Left lung (tissue), 10 donors: ENCODE results near the gene APOA4. TPM values are rescaled to one million over a fixed set of nuclear protein-coding genes. Genes with fewer than 3 reads are reported as not detected.

Experiments
- ATAC-seq: fragments of 200-7000 bp; cut with Tn5 transposase; one replicate; pipeline ENCODE4 v1.9.1; 2020; ENCODE audit warnings: moderate library complexity
- DNase-seq, 4 donors: peaks; one replicate each; pipeline ENCODE4 v3.0.0-alpha.2; 2013 to 2020
- H3K27ac ChIP-seq, 2 donors: fragments of 200-600 bp; sonication (generic) in 1 of 2; one replicate each; pipeline versions ENCODE4 v1.5.0 to v1.8.0; 2020 to 2021
- H3K27me3 ChIP-seq, 2 donors: fragments of 200-600 bp; sonication (generic) in 1 of 2; one replicate each; pipeline versions ENCODE4 v1.5.0 to v1.8.0; 2020 to 2021
- H3K36me3 ChIP-seq, 2 donors: fragments of 200-600 bp; sonication (generic) in 1 of 2; one replicate each; pipeline versions ENCODE4 v1.5.0 to v1.8.0; 2020 to 2021
- H3K4me1 ChIP-seq, 2 donors: fragments of 200-600 bp; one replicate each; pipeline ENCODE4 v1.8.0; 2021
- H3K4me3 ChIP-seq, 2 donors: fragments of 200-600 bp; sonication (generic) in 1 of 2; one replicate each; pipeline versions ENCODE4 v1.5.0 to v1.8.0; 2020 to 2021; ENCODE audit warnings: mild to moderate bottlenecking in 1 of 2
- H3K9me3 ChIP-seq, 2 donors: fragments of 200-600 bp; sonication (generic) in 1 of 2; one replicate each; pipeline versions ENCODE4 v1.5.0 to v1.8.0; 2020 to 2021
- CTCF ChIP-seq, 2 donors: fragments of 200-600 bp; sonication (generic) in 1 of 2; IDR thresholded peaks; one replicate each; pipeline versions ENCODE4 v1.5.0 to v1.8.0; 2021; ENCODE audit warnings: antibody characterized with exemption in 2 of 2
- intact Hi-C, 2 donors: fragments of 100-400 bp; cut with DNase I; formaldehyde crosslinking; loops; one replicate each; pipeline versions ENCODE4 v1.11.2 to v1.14.2; 2022
- polyA plus RNA-seq, 6 donors: library from polyadenylated mRNA; unstranded; fragments of 120-200 nt; gene quantifications; one replicate each; pipeline ENCODE4 v1.2.1, GENCODE V29; 2013; ENCODE audit not compliant: insufficient read length in 6 of 6
- total RNA-seq, 2 donors: library from RNA; stranded (reverse); fragmentation: NEBNext Ultra II Directional; extraction: Animal tissue kit (Norgen Biotek cat#: 25700); gene quantifications; one replicate each; pipeline ENCODE4 v1.2.1, GENCODE V29; 2021
- donor health status: DM: no; HTN: yes; CAD: no.
- donor health status: DM: no; HTN: no; CAD: no.

APOA4 gene
- total and polyA plus RNA-seq, 8 donors, result not detected

GRCh38 chr11:116778556-116778955, 44.5 kb downstream of the APOA4 start:
- DNase-seq (no peak), ATAC-seq (no peak)
- Histone ChIP-seq H3K4me3 (no peak overlapping the region), H3K36me3 (peaks cover 0 to 78% of the 10 kb centered on the region in 2 donors), H3K9me3 (no peaks in the 10 kb centered on the region), H3K27ac (no peak overlapping the region), H3K4me1 (peaks cover 0 to 6% of the 10 kb centered on the region in 2 donors), H3K27me3 (no peaks in the 10 kb centered on the region)
- no peak for TF ChIP-seq CTCF (IDR thresholded peaks at IDR 0.05)
- intact Hi-C loops, result no loop called here

GRCh38 chr11:116777056-116777455, 46.0 kb downstream of the APOA4 start:
- H3K27ac ChIP-seq, result no peak overlapping the region
- intact Hi-C loops, result no loop called here
- TF ChIP-seq CTCF (IDR thresholded peaks at IDR 0.05), result no peak
- ATAC-seq (no peak), DNase-seq (no peak)
- no peaks in the 10 kb centered on the region for H3K9me3 ChIP-seq
- H3K4me3 ChIP-seq, result no peak overlapping the region
- no peaks in the 10 kb centered on the region for H3K27me3 ChIP-seq
- peaks cover 0 to 10% of the 10 kb centered on the region in 2 donors for H3K4me1 ChIP-seq
- H3K36me3 ChIP-seq, result peaks cover 0 to 63% of the 10 kb centered on the region in 2 donors

GRCh38 chr11:116776522-116776984, 46.6 kb downstream of the APOA4 start:
- ATAC-seq (no peak), DNase-seq (no peak)
- no peak for TF ChIP-seq CTCF (IDR thresholded peaks at IDR 0.05)
- no peaks in the 10 kb centered on the region for H3K27me3 ChIP-seq
- no peak overlapping the region for H3K27ac ChIP-seq
- H3K9me3 ChIP-seq, result no peaks in the 10 kb centered on the region
- intact Hi-C loops, result no loop called here
- H3K4me1 ChIP-seq, result peaks cover 5 to 15% of the 10 kb centered on the region in 2 donors
- H3K36me3 ChIP-seq, result peaks cover 0 to 58% of the 10 kb centered on the region in 2 donors
- no peak overlapping the region for H3K4me3 ChIP-seq

DNA sequence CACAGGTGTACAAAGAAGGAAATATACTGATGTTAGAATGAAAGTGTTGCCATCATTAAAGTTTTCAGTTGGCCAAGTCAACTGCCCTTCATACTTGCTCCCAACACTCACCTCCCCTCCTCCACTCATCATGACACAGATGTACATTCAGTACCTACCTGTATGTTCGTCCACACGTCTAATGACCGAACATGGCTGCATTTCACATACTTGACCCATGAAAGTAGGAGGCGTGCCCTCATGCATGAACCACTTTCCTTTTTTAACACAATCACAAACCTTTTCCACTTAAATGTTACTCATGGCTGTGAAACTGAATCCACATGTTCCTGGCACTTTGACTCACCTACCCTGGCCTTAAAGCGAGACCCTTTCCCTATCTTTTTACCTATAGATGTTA, 47.1 kb downstream of the APOA4 start:
- H3K4me1 ChIP-seq, result peaks cover 6 to 21% of the 10 kb centered on the region in 2 donors
- H3K27me3 ChIP-seq, result no peaks in the 10 kb centered on the region
- H3K36me3 ChIP-seq, result peaks cover 0 to 52% of the 10 kb centered on the region in 2 donors
- DNase-seq (no peak), ATAC-seq (no peak)
- intact Hi-C loops, result no loop called here
- H3K9me3 ChIP-seq, result no peaks in the 10 kb centered on the region
- H3K4me3 ChIP-seq, result no peak overlapping the region
- H3K27ac ChIP-seq, result no peak overlapping the region
- TF ChIP-seq CTCF (IDR thresholded peaks at IDR 0.05), result no peak

DNA sequence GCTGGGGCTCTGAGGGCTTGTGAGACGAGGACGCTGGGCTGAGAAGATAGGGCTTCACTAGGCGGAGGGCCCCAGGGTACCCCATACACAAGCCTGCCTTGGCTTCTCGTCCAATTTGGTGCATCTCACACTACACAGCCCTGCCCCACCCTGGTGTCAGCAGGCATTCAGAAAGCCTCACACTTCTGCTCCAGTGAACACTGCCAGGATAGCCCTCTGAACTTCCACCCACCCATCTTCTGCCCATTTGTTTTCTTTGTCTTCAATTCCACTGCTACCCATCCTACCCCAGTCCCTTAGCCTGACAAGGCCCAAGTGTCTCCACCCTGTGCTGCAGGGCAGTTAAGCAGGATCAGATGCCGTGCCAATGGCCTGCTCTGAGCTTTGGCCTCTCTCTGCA, 48.4 kb downstream of the APOA4 start:
- intact Hi-C loops, result no loop called here
- H3K36me3 ChIP-seq, result peaks cover 0 to 41% of the 10 kb centered on the region in 2 donors
- H3K4me1 ChIP-seq, result peaks cover 6 to 33% of the 10 kb centered on the region in 2 donors
- no peaks in the 10 kb centered on the region for H3K9me3 ChIP-seq
- ATAC-seq, result no peak
- no peak for TF ChIP-seq CTCF (IDR thresholded peaks at IDR 0.05)
- H3K27me3 ChIP-seq, result no peaks in the 10 kb centered on the region
- no peak for DNase-seq
- no peak overlapping the region for H3K4me3 ChIP-seq
- H3K27ac ChIP-seq, result no peak overlapping the region
